Motor neuron (in vitro differentiated cells): Measurements from ENCODE around the gene EID1. TPM values are rescaled to one million over a fixed set of nuclear protein-coding genes. Genes with fewer than 3 reads are reported as not detected.

ENCODE experiments used
- ATAC-seq, 8 experiments: fragments of 200-7000 bp; cut with Tn5 transposase; replicated peaks in 6 of 8; 2 replicates each; pipeline ENCODE4 v1.8.0; 2021; ENCODE audit warnings: mild to moderate bottlenecking in 8 of 8, moderate library complexity in 8 of 8
- H3K27ac ChIP-seq, 2 donors: fragments of 250-450 bp; sonication (Bioruptor Pico); 2 replicates each; pipeline ENCODE4 v1.9.0; 2021; ENCODE audit warnings: antibody characterized with exemption in 2 of 2, mild to moderate bottlenecking in 2 of 2, moderate library complexity in 1 of 2
- H3K4me1 ChIP-seq, 2 donors: fragments of 250-450 bp; sonication (Bioruptor Pico); replicated peaks in 1 of 2; 2 replicates each; pipeline ENCODE4 v1.6.1; 2021; ENCODE audit warnings: antibody characterized with exemption in 2 of 2, mild to moderate bottlenecking in 2 of 2, moderate library complexity in 1 of 2
- H3K4me3 ChIP-seq, 5 donors: fragments of 250-450 bp; sonication (Bioruptor Pico); 2 replicates each; pipeline ENCODE4 v1.9.0; 2021; ENCODE audit warnings: antibody characterized with exemption in 5 of 5, mild to moderate bottlenecking in 5 of 5, moderate library complexity in 4 of 5
- WGBS, 10 experiments: fragments of 450-650 bp; shearing (Covaris generic); methylation state at CpG; one replicate each; pipeline ENCODE4 v1.0.0; 2022; 5-methylcytosine and 5-hydroxymethylcytosine counted together
- in situ Hi-C, 9 experiments: fragments of 400-800 bp; cut with MboI; loops; one replicate each; pipeline ENCODE4 v1.15.0; 2021; ENCODE audit warnings: low sequenced_read_pairs in 9 of 9, low pct_unique_long_range_greater_than_20kb in 2 of 9; ENCODE audit not compliant: unreplicated experiment in 9 of 9
- total RNA-seq, 8 experiments: library from RNA; unstranded; fragments of 300-600 nt; gene quantifications; 2 replicates each; pipeline versions ENCODE4 v1.2.3 to v1.2.4, GENCODE V29; 2022

The EID1 gene
- total RNA-seq, 8 experiments from 2014 or later = 132 to 302 (median 181) TPM

DNA sequence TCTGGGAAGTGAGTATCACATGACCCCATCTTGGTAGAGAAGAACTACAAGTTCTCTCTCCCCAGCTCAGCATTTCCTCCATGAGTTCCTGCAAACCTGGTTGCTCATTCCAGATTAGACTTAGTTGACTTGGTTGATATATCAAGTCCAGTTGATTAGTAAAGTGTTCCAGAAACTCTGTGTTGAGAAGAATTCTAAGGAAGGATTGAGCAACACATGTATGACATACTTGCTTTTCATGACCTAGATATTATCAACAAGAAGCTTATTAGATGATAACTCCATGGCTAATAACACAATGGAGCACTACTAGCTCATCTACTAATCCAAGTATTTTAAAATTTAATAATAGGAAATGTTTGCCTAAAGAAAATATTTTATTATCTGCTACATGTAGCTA, 6.4 kb upstream of the EID1 start:
- Histone ChIP-seq H3K4me1 (peaks cover 8 to 14% of the 10 kb centered on the region in 2 donors), H3K4me3 (no peak overlapping the region), H3K27ac (no peak overlapping the region)
- in situ Hi-C loops = loop anchor here in 7 of 9 experiments (25.0 kb wide), 5 partner anchors 266 to 1266 kb away; partner anchors contain the start of genes COPS2 (in 1 of the 7), FGF7 (in 1 of the 7) and GALK2 (in 1 of the 7)
- ATAC-seq = no peak

DNA sequence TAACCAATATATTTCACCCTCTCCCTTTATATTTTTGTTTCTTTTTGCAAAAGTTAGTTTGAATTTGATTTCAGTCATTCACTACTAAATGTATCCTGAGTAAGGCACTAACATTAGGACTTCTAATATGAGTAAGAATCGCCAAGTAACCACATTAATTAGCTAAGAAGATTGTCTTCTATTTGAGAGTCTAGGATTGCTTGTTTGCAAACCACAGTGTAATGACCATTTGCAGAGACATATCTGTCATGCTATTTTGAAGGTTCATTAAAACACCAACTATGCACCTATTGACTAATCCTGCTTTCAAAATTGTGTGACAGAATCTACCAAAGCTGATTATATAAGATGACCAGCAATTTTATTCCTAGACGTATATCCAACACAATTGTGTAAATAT, 5.3 kb upstream of the EID1 start:
- H3K4me1 ChIP-seq = peaks cover 10 to 14% of the 10 kb centered on the region in 2 donors
- no peak overlapping the region for H3K27ac ChIP-seq
- in situ Hi-C loops = loop anchor here in 7 of 9 experiments (25.0 kb wide), 5 partner anchors 265 to 1265 kb away; partner anchors contain the start of genes COPS2 (in 1 of the 7), FGF7 (in 1 of the 7) and GALK2 (in 1 of the 7)
- H3K4me3 ChIP-seq = no peak overlapping the region
- WGBS, 10 experiments = 47 to 100% (median 86%) methylated on average over 1 to 2 of the region's 2 CpGs; no CpG with 5 or more reads in 1 of the 10 experiments
- no peak for ATAC-seq

DNA sequence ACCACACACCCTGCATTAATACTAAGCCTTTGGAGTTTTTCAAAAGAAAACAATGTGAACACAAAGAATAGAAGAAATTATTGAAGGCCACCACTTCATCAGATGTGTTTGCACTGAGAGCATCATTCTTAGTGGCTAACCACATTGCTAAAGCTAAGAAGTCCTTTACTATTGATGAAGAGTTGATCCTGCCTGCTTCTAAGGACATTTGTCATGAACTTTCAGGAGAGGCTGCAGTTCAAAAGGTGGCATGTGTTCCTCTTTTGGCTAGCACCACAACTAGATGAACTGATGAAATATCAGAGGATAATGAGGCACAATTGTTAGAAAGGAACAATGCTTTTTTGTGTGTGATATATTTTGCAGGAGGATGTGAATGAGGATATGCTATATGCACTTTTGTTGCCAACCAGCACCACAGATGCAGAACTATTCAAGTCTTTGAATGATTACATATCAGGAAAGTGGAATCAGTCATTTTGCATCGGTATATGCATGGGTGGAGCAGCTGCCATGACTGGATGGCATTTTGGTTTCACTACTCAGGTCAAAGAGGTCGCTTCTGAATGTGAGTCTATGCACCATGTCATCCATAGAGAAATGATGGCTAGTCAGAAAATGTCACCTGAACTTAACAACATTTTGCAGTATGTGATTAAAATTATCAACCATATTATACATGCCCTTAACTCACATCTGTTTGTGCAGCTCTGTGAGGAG, 2.5 kb upstream of the EID1 start:
- 17 to 70% (median 20%) methylated on average over 1 to 2 of the region's 2 CpGs; no CpG with 5 or more reads in 5 of the 10 experiments for WGBS, 10 experiments
- in situ Hi-C loops = no loop called here
- Histone ChIP-seq H3K4me1 (peaks cover 14 to 19% of the 10 kb centered on the region in 2 donors), H3K4me3 (no peak overlapping the region), H3K27ac (no peak overlapping the region)
- ATAC-seq = no peak

DNA sequence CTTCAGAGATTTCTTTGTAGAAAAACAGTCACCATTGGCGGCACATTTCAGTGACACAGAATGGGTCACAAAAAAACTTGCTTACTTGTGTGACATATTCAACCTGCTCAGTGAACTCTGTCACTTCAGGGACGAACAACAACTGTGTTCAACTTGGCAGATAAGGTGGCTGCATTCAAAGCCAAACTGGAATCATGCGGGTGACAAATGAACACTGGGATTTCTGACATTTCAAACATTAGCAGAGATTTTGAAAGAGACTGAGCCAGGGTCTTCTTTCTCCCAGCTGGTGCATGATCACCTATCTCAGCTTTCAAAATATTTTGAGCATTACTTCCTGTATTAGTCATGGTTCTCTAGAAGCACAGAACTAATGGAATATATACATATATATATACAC, 1.9 kb upstream of the EID1 start:
- 67 to 100% (median 85%) methylated on average over 1 to 3 of the region's 3 CpGs; no CpG with 5 or more reads in 3 of the 10 experiments for WGBS, 10 experiments
- H3K4me1 ChIP-seq = peaks cover 17 to 24% of the 10 kb centered on the region in 2 donors
- in situ Hi-C loops = no loop called here

DNA sequence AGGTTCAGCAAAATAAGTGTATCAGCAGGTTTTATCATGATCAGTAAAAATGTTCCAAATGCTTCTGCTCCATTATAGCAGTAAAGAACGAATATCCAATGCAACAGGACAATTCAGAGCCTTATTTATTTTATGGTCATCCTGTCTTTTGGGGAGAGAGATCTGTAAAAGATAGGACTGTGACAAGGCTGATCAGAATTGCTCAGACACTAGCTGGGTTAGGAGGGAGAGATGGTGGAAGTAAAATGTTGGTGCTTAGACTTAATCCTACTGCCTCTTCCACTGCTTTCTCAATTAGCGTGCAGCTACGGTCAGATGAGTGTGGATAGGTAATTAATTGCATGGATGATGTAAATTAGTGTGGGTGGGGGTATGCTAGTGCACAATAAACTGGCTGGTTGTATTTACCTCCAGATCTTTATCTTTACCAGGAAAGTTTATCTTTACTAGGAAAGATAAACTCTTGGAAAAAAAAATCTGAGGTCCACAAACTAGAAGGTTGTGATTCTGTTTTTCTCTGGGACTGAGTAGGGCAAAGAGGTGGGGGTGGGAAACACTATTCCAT, 2.2 kb downstream of the EID1 start:
- Histone ChIP-seq H3K27ac (no peak overlapping the region), H3K4me3 (peak overlapping the region; percentile 10 to 75 (median 68)), H3K4me1 (peaks cover 9 to 21% of the 10 kb centered on the region in 2 donors)
- 0 to 90% (median 47%) methylated on average over 1 to 3 of the region's 3 CpGs; no CpG with 5 or more reads in 1 of the 10 experiments for WGBS, 10 experiments
- in situ Hi-C loops = no loop called here
- ATAC-seq = no peak

More for the DNA sequence above, 1.9 kb upstream of the EID1 start:
- ATAC-seq = no peak
- H3K4me3 ChIP-seq = no peak overlapping the region
- H3K27ac ChIP-seq = no peak overlapping the region

DNA sequence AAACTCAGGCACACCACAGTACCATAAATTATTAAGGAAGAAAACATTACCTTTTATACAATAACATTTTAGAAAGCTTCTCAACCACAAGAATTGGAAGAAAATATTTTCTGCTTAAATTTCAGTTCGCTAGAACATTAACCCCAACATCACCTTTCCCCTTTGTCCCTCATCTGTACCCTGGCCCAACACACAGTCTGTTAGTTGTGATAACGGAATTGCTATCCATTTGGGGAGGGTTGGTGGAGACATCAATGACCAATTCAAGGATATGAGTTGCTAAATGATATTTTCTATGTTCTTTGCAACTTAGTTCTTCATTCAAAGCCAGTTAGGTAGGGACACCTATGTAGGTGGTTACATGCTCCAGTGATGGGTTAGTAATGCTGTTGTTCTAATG, 5.8 kb downstream of the EID1 start:
- Histone ChIP-seq H3K4me3 (no peak overlapping the region), H3K27ac (no peak overlapping the region), H3K4me1 (peaks cover 3 to 14% of the 10 kb centered on the region in 2 donors)
- in situ Hi-C loops = no loop called here
- WGBS, 10 experiments = 60 to 100% (median 98%) methylated on average over 1 to 2 of the region's 2 CpGs; no CpG with 5 or more reads in 4 of the 10 experiments
- ATAC-seq = no peak

DNA sequence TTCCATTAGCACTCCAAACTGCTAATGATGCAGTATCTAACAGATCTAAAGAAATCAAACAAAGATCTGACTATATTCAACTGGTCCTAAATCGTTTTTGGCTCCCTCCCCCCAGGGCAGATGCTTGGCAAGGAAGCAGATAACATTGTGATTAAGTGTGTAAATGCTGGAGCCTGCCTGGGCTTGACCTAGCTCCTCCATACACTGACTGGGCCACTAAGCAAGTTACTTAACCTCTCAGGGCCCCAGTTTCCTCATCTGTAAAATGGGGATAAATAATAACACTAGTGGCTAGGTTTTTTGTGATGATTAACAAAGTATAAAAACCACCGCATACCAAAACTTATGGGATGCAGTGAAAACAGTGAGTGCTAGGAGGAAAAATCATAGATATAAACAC, 9.2 kb downstream of the EID1 start:
- 23 to 100% (median 88%) methylated on average over 1 to 2 of the region's 2 CpGs; no CpG with 5 or more reads in 1 of the 10 experiments for WGBS, 10 experiments
- Histone ChIP-seq H3K4me3 (no peak overlapping the region), H3K27ac (no peak overlapping the region), H3K4me1 (no peaks in the 10 kb centered on the region)
- in situ Hi-C loops = no loop called here
- ATAC-seq = peak in 2 of 8 experiments; percentile 24 to 31

DNA sequence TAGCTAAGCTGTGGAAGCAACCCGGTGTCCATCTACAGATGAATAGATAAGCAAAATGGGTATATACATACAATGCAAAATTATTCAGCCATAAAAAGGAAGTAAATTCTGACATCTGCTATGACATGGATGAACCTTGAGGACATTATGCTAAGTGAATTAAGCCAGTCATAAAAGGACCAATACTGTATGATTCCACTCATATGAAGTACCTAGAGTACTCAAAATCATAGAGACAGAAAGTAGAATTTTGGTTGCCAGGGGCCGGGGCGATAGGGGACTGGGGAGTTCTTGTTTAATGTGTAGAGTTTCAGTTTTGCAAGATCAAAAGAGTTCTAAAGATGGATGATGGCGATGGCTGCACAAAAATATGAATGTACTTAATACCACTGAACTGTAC, 10.3 kb downstream of the EID1 start:
- Histone ChIP-seq H3K4me3 (no peak overlapping the region), H3K4me1 (no peaks in the 10 kb centered on the region), H3K27ac (no peak overlapping the region)
- ATAC-seq = peak in 2 of 8 experiments; percentile 45 to 85
- WGBS, 10 experiments = 50 to 100% (median 80%) methylated on average over 1 to 4 of the region's 4 CpGs; no CpG with 5 or more reads in 2 of the 10 experiments
- in situ Hi-C loops = no loop called here

DNA sequence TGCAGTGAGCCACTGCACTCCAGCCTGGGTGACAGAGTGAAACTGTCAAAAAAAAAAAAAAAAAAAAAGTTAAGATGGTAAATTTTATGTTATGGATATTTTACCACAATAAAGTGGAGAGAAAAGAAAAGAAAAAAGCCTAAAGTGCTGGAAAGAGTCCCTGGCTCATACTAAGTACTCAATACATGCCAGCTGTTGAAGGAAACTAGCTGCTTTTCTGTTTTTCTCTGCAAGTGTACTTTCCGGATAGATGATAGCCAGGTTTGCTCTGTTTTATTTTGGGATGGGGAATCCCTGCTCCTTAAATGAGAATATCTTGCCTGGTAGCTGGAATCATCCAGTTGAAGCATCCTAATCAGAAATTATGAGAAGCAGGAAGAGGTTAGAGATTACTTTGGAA, 10.9 kb downstream of the EID1 start:
- in situ Hi-C loops = no loop called here

DNA sequence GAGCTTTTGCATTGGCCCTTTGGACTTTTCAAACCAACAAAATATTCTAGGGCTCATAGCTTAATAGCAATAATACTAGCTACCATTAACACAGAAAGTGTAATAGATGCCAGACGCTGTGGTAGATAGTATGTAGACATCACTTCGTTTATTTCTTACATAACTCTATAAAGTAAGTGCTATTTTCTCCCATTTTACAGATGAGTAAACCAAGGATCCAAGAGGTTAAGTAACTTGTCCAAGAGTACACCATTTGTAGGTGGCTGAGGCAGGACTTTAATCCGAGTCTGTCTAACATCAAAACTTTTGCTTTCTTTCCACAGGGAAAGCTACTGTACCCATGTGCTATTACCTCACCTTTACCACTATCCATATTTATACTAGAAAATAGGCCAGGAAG, 12.0 kb downstream of the EID1 start:
- H3K27ac ChIP-seq = no peak overlapping the region
- no peaks in the 10 kb centered on the region for H3K4me1 ChIP-seq
- in situ Hi-C loops = no loop called here
- WGBS, 10 experiments = 80 to 100% (median 83%) methylated on average over 1 to 3 of the region's 3 CpGs; no CpG with 5 or more reads in 3 of the 10 experiments
- H3K4me3 ChIP-seq = no peak overlapping the region
- no peak for ATAC-seq

More for the DNA sequence above, 10.9 kb downstream of the EID1 start:
- no peaks in the 10 kb centered on the region for H3K4me1 ChIP-seq
- H3K27ac ChIP-seq = no peak overlapping the region
- no peak for ATAC-seq
- 20 to 100% (median 87%) methylated on average over 1 of the region's 1 CpG; no CpG with 5 or more reads in 2 of the 10 experiments for WGBS, 10 experiments
- H3K4me3 ChIP-seq = no peak overlapping the region

DNA sequence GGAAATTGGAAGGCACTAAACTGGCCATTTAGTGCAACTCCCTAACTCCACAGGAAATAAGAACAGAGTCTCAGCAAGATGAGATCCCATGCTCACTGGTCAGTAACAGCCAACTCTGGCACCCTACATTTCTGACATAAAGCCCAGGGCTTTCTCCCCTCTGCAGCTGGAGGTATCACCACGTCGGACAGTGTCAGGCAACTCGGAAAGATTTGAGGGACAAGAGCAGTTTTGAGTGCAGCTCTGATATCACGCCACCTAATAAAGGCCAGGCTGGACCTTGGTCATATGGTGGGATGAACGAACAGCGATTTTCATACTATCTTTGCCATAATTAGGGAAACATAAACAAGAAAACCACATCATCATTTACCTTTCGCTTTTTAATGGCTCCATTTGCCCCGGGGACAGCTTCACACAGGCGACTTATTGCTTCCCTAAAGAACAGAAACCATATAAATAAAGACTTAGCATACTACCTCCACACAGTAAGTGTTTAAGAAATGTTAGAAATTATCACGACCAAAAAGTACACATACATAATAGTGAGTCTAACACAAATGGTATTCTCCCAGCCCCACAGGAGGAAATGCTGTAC, 12.5 kb downstream of the EID1 start:
- no peak for ATAC-seq
- Histone ChIP-seq H3K4me3 (no peak overlapping the region), H3K4me1 (no peaks in the 10 kb centered on the region), H3K27ac (no peak overlapping the region)
- in situ Hi-C loops = no loop called here
- 70 to 100% (median 88%) methylated on average over 2 to 9 of the region's 10 CpGs; no CpG with 5 or more reads in 2 of the 10 experiments for WGBS, 10 experiments

DNA sequence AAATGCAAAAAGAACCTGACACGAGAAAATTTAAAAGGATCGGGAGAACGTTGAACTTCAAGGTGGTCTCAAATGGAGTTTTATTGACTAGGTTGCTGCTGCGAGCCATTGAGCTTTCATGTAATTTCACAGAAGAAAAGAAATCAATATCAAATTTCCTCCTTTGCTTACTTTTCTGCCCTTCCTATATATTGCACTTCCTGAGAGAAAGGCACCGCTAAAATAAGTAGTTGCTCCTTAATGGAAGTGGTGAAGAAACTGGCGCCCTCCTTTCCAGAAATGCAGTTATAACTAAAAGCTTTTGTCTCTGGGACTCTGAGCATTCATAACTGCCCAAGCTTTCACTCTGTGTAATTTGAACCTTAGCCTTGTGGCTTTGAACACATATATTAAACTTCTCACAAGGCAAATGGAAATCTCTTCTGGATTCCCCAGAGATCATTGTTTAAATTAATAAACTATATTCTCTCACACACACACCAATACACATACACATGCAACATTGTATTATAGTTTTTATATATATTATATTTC, 13.4 kb downstream of the EID1 start:
- ATAC-seq = no peak
- Histone ChIP-seq H3K27ac (no peak overlapping the region), H3K4me1 (no peaks in the 10 kb centered on the region), H3K4me3 (no peak overlapping the region)
- WGBS, 10 experiments = 29 to 91% (median 81%) methylated on average over 2 to 6 of the region's 6 CpGs
- in situ Hi-C loops = no loop called here

DNA sequence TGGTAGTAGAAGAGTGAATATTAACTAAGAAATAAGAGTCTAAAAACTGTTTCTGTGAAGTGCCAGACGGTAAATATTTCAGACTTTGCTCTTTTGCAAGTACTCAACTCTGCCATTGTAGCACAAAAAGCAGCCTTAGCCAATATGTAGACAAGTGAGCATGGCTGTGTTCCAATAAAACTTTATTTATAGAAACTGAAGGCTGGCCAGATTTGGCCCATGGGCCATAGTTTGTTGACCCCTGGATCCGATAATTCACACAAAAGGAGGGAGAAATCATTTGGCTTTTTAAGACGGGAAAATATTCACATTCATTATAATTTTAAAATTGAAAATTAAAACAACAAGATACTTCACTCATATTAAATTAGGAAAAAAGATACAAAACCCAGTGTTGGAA, 15.4 kb downstream of the EID1 start:
- 76 to 100% (median 84%) methylated on average over 3 of the region's 3 CpGs for WGBS, 10 experiments
- in situ Hi-C loops = no loop called here

More for the DNA sequence above, 15.4 kb downstream of the EID1 start:
- ATAC-seq = no peak
- Histone ChIP-seq H3K27ac (no peak overlapping the region), H3K4me1 (peaks cover 17% of the 10 kb centered on the region in 2 donors), H3K4me3 (no peak overlapping the region)
